COLO668 (cell line): ENCODE measurements around the gene LAMA1.

Experiments
- DNase-seq: peaks from one replicate; lab custom pipeline; 2025; ENCODE audit not compliant: unreplicated experiment; lab: John Stamatoyannopoulos, UW

Gene LAMA1

GRCh38 chr18:6920099-6920955, 197.3 kb downstream of the LAMA1 start:
- peak; percentile 59 for DNase-seq

GRCh38 chr18:6917072-6917471, 200.5 kb downstream of the LAMA1 start:
- DNase-seq, result no peak

- no peak for DNase-seq
Measured at GRCh38 chr18:6901286-6901926, 216.2 kb downstream of the LAMA1 start.

- DNase-seq, result no peak
Measured at GRCh38 chr18:6891788-6892187, 225.8 kb downstream of the LAMA1 start.
